Measurements from ENCODE around the gene KCTD5.
"Not testable (repeated sequence)": the region's sequence is repeated elsewhere in the genome, so short reads cannot be mapped to it uniquely, and the experiment has no call there.

KCTD5 gene, protein sequence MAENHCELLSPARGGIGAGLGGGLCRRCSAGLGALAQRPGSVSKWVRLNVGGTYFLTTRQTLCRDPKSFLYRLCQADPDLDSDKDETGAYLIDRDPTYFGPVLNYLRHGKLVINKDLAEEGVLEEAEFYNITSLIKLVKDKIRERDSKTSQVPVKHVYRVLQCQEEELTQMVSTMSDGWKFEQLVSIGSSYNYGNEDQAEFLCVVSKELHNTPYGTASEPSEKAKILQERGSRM

DNA sequence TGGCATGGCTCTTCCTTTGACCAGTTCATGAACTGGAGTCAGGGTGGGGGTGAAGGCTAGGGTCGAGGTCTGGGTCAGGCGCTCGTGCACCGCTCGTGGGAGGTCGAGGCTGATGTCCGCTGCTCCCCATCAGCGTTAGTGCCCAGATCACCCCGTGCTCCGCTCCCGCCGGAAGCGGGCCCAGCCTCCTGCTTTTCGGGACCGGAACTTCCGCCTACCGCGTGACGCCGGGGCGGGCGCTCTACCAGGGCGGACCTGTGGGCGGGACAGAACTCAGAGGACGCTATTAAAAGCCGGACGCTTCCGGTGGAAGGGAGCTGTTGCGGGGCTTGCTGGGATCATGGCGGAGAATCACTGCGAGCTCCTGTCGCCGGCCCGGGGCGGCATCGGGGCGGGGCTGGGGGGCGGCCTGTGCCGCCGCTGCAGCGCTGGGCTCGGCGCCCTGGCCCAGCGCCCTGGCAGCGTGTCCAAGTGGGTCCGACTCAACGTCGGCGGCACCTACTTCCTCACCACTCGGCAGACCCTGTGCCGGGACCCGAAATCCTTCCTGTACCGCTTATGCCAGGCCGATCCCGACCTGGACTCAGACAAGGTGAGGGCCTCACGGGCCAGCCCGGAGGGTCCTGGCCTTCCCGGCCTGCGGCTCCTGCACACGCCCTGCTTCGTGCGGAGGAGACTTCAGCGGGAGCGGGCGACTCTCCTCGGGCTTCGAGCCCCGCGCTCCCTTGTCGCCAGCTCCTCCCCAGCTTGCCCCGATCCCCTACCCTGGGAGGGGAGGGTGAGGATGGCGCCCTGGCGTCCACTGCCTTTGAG, at the start of gene KCTD5:
TSS of gene KCTD5 (plus strand) at position 315 of the 813 bp plus-strand sequence. CDS start at position 341, 26 bp downstream.
- peak; percentile 91 for DNase-seq

- not testable (repeated sequence) for DNase-seq
Observed at GRCh38 chr16:2639071-2639721, 43.1 kb upstream of the KCTD5 start.

DNA sequence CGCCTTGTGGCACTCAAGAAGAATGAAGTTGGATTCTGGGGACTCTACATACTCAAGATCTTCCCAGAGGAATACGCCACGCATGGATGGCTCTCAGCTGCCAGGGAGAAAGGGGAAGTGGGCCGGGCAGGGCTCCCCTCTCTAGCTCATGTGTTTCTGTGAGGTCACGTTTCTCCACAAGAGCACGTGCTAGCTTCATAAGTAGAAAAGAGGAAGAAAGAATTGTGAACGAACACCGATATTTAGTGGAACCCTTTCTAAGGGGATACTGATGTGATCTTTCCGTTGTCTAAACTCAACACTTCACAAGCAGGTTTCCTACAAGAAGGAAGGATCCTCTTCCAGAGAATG, 42.6 kb upstream of the KCTD5 start:
- DNase-seq = not testable (repeated sequence)

GRCh38 chr16:2642561-2642960, 39.8 kb upstream of the KCTD5 start:
- DNase-seq = not testable (repeated sequence)

DNA sequence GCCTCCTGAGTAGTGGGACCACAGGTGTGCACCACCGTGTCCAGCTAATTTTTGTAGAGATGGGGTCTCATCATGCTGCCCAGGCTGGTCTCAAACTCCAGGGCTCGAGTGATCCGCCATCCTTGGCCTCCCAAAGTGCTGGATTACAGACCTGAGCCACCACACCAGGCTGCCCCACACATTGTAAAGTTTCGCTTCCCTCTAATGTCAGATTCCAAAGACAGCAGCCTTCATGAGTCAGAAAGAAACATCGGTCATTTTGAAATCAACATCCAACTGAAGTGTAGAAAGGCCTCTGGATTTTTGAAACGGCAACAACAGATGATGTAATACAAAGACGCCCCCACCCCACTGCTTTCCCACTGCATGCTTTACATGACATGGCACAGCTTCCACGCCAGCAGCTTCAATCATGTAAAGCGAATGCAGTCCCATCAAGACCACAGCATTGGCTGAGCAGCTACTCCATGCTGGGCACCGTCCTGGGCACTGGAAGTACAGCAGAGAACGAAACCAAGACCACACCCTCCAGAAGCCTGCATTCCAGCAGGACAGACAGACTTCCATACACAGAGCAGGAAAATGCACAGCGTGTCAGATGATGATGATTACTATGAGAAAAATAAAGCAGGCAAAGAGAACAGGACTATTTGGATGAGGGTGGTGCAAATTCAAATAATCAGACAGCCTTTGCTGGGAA, 37.4 kb upstream of the KCTD5 start:
- DNase-seq = not testable (repeated sequence)

DNA sequence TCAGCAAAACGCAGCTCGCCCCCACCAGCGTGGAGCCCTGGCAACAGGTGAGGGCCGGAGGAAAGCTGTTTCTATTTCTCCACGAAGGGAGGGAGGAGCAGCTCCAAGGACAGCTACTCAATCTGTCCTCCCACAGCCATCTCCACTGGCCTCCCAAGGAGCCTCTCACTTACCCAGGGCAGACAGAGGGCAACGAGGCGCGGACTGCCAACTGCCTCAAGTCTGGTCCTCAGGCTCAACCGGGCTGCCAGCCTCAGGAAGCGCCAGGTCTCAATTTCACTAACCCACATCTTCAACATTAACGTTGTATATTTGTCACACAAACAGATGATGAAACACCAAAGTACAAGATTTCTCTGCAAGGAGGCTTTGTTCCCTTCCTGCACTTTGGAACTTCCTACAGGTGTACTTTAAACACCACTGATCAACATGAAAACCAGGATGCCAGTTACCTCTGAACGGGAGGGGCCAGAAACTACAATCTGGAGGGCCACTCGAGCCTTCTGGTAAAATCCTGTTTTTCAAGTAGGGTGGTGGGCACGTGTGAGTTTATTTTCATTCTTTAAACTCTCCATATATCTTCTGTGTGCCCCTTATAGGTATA, 31.0 kb upstream of the KCTD5 start:
- not testable (repeated sequence) for DNase-seq

DNA sequence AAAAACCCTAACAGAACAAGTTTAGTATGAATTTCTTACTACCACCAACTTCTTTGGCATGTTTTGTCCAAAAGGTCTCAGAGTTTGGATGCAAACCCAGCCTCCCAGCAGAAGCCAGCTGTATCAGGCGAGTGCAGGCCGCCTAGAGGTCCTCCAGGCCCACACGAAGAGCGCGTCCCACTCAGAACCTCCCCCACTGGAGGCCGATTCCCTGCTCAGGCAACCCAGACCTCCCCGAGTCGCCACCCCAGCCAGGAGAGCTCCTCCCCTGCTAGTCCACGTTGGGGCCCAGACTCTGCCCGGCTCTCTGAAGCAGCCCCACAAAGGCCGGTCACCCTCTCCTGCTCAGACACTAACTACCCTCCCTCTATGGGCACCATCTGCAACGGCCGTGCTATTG, 28.4 kb upstream of the KCTD5 start:
- DNase-seq = not testable (repeated sequence)

- not testable (repeated sequence) for DNase-seq
Observed at GRCh38 chr16:2654949-2655348, 27.4 kb upstream of the KCTD5 start.

DNA sequence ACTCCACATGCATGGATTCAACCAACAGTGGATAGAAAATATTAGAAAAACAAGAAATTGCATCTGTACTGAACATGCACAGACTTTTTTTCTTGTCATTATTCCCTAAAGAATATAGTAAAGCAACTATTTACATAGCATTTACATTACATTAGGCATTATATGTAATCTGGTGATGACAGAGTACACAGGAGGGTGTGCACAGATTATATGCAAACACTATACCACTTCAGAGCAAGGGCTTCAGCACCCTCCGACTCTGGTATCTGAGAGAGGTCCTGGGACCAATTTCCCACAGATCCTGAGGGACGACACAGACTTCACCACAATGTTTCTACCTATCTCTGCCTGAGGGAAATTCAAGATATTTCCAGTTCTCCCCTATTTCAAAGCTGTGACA, 25.3 kb upstream of the KCTD5 start:
- no peak for DNase-seq

DNA sequence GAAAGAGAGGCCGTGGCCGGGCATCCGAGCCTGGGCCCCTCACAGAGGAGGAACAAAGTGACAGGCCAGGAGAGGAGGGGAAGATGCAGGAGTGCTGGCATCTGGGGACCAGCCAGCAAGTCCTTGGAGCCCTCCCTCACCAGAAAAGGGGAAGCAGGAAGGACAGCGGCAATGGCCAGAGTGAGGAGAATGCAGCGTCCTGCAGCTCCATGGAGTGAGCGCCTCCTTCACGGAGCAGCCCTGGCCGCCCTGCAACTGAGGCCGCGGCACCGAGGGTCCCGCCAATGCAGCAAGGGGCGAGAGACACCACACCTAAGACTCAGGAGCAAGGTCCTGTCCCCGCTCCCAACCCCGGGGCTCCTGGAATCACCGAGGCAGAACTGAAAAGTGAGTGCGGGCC, 24.5 kb upstream of the KCTD5 start:
- DNase-seq = not testable (repeated sequence)

- DNase-seq = not testable (repeated sequence)
Observed at GRCh38 chr16:2659560-2659959, 22.8 kb upstream of the KCTD5 start.

DNA sequence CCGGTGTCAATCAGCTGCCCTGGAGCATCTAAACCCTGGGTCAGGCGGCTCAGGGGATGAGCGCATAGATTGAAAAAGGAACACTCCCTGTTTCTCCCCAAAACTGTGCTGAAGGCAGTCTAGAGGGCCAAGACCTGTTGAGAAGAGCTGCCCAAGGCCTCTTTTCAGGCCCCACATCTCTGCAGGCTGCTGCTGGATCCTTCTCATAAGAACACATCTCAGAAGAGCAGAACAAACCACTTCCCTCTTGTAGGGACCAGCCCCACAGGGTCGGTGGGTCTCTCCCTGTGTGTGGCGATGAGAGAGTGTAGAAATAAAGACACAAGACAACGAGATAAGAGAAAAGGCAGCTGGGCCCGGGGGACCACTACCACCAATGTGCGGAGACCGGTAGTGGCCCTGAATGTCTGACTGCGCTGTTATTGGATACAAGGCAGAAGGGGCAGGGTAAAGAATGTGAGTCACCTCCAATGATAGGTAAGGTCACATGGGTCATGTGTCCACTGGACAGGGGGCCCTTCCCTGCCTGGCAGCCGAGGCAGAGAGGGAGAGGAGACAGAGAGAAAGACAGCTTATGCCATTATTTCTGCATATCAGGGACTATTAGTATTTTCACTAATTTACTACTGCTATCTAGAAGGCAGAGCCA, 22.2 kb upstream of the KCTD5 start:
- DNase-seq = not testable (repeated sequence)

- DNase-seq = not testable (repeated sequence)
Observed at GRCh38 chr16:2660755-2661373, 21.5 kb upstream of the KCTD5 start.

DNA sequence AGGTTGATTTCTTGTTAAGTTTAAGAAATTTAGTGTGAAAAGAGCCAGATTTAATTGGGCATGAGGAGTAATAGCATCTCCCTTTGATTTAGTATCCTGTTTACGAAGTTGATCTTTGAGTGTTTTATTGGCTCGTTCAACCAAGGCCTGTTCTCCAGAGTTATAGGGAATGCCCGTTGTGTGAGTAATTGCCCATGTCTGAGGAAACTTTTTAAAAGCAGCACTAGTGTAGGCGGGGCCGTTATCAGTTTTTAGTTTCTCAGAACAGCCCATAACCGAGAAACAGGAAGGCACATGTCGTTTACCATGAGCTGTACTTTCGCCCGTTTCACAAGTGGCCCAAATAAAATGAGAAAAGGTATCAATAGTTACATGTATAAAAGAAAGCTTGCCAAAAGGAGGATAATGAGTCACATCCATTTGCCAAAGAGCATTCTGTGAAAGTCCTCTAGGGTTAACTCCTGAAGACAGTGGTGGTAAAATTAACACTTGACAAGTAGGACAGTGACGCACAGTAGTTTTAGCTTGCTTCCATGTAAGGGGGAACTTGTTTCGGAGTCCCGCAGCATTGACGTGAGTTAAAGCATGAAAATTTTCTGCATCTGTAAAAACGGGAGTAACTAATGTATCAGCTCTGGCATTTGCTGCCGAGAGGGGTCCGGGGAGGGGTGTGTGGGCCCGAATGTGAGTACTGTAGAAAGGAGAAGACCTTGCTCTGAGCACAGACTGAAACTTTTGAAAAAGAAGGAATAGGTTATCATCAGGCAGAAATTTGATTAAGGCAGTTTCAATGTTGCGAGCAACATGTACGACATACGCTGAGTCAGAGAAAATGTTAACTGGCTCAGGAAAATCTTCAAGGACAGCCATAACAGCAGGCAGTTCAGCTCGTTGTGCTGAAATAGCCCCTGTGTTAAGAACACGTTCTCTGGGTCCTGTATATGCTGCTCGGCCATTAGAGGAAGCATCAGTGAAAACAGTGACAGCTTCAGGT, 18.5 kb upstream of the KCTD5 start:
- no peak for DNase-seq

GRCh38 chr16:2664574-2664982, 17.7 kb upstream of the KCTD5 start:
- no peak for DNase-seq

- not testable (repeated sequence) for DNase-seq
Observed at GRCh38 chr16:2666671-2667070, 15.7 kb upstream of the KCTD5 start.

DNA sequence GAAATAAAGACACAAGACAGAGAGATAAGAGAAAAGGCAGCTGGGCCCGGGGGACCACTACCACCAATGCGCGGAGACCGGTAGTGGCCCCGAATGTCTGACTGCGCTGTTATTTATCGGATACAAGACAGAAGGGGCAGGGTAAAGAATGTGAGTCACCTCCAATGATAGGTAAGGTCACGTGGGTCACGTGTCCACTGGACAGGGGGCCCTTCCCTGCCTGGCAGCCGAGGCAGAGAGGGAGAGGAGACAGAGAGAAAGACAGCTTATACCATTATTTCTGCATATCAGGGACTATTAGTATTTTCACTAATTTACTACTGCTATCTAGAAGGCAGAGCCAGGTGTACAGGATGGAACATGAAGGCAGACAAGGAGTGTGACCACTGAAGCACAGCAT, 12.7 kb upstream of the KCTD5 start:
- DNase-seq = not testable (repeated sequence)

GRCh38 chr16:2670017-2670416, 12.3 kb upstream of the KCTD5 start:
- DNase-seq = not testable (repeated sequence)

GRCh38 chr16:2671193-2671592, 11.1 kb upstream of the KCTD5 start:
- DNase-seq = not testable (repeated sequence)

DNA sequence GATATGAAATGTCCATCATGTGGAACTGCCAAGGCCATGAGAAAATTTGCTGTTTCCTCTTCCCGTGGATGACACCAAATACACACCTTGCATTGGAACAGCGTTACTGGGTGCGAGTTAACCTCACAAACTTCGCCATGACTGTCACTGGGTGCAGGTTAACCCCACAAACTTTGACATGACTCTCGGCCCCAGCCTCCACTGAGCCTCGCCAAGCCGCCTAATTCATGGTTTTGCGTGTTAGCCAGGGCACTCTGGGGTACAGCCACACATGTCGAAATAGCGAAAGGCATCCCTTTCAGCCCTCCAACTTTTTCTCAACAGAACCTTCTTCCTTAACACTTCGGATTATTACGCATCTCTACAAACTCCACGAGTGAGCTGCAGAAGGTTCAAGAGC, 10.6 kb upstream of the KCTD5 start:
- DNase-seq = no peak
